HG03095 (cell line): ENCODE data around the gene MACIR.

Source experiments
- ATAC-seq: cut with Tn5 transposase; IDR thresholded peaks from one replicate; pipeline ENCODE4 v1.9.1; 2021; ENCODE audit warnings: moderate library complexity; ENCODE audit not compliant: unreplicated experiment

MACIR gene

GRCh38 chr5:103289024-103289423 is 30.5 kb downstream of the MACIR start:
- no peak for ATAC-seq

GRCh38 chr5:103290846-103291245 is 32.3 kb downstream of the MACIR start:
- no peak for ATAC-seq

- no peak for ATAC-seq
These were observed 33.0 kb downstream of the MACIR start for GRCh38 chr5:103291606-103292005.

DNA sequence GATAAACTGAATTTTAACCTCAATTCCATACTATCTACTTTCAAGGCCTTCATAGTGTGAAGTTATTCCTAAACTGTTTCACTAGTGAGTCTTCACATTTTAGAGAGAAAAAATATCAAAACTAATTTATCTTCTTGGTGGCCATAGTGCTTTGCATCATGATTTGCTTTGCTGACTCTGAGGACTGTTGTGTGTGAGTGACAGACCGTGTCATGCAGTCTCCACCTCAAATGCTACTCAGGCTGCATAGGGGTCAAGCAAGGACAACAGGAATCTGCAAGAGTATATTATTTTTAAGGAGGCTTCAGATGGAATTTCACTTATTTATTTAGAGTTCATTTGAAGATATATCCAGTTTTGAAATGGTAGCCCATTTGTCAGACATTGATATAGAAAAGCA is 34.5 kb downstream of the MACIR start:
- ATAC-seq: no peak

DNA sequence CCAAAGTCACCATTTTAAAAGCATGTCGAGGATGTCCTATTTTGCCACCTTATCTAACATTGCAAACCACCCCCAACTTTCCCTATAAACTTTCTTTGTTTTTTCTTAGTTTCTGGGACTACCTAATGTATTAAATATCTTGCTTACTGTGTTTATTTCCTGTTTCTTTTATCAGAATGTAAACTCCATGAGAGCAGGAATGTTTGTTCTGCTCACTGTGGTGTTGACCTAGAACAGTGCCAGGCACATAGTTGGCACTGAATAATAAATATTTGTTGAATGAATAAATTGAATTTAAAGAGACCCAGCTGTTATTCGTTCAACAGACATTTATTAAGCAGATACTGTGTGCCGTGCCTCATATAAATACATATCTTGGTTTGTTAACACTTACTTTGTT is 35.2 kb downstream of the MACIR start:
- ATAC-seq: no peak

DNA sequence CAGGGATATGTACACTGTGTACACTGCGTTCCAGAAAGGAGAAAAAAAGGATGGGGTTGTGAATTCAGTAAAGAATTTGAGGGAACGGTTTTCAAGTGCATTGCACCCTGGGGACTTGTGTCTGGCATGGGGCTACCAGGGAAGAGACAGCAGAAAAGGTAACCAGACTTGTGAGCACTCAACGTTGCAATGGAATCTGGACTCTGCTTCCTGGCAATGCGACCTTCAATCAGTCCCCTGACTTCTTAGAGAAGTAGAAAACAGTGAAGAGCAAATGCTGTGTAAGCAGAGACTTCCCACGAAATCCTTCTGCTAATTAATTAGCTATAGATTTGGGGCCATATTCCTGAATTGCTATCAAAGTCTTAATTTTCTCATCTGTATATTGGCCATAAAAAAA is 36.3 kb downstream of the MACIR start:
- ATAC-seq: no peak

GRCh38 chr5:103295424-103295823 is 36.9 kb downstream of the MACIR start:
- no peak for ATAC-seq

DNA sequence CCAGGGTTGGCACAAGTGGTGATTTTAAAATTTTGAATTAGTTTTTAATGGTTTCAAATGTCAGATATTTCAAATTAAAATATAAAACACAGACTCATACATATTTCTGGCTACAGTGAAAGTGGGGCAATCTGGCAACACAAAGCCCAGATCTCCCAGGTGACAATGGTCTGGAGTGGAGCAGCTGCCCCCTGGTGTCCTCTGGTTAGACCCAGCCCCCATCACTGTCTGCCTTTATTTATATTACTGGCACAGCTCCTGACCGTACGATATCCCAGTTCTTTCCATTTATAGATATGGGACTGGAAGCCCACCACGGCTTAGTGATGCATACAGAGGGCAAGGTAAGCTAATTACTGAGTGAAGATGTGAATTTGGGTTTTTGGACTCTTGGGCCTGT is 37.3 kb downstream of the MACIR start:
- ATAC-seq: no peak

DNA sequence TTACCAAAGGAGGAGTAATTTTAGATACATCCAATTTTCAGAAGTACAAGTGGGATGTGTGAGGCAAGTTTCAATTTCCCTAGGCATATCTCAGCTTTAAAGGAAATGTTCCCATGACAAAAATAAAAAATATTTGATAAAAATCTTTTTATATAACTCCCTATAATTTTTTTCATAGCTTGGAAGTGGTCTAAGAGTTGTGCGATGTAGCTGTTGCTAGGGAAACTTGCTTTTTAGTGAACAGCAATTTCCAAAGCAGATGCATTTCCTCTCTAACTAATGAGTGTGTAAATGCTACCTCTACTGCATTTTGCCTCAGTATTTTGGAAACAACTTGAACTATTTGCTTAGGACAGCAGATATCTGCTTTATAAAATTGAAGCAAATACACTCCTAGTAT is 39.6 kb downstream of the MACIR start:
- no peak for ATAC-seq

DNA sequence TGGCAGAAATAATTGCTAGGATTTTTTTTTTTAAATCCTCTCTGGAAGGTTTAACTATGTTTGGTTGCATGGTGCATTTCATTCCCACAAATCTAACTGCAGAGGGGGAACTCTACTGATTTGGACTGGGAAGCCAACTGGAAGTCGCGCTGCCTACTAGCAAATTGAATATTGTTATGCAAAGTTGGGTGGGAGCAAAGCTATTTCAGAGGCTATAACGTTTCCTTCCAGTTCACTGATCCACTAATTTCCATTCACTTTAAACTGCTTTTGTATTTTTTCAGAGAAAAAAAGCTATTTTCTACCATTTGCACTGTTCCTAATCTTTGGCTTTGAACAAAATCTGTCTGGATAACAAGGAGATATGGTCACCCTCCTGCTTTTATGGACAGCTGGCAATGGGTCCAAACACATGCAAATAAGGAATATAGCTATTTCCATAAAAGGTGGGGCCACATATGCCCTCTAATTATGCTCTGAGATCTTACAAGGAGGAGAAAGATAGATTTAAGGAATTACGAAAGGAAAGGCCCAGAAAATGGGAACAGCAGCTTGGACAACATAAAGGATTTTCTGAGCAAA is 40.1 kb downstream of the MACIR start:
- ATAC-seq: no peak

DNA sequence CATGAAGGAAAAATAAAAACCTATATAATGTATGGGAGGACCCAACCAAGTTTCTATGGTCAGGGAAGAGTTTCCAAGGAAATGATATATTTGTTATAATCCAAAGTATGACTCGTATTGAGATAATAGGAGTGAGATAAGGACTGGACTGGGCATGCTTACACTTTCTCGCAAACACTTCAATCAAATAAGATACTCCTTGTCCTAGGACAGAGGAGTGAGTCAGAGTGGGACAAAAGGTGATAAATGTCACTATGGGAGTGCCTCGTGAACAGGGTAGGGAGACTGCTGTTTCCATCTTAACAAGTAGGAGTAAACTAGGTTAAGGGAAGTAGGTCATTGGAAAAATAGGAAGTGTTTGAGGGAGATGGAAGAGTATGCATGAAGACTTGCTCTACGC is 47.2 kb downstream of the MACIR start:
- ATAC-seq: no peak

DNA sequence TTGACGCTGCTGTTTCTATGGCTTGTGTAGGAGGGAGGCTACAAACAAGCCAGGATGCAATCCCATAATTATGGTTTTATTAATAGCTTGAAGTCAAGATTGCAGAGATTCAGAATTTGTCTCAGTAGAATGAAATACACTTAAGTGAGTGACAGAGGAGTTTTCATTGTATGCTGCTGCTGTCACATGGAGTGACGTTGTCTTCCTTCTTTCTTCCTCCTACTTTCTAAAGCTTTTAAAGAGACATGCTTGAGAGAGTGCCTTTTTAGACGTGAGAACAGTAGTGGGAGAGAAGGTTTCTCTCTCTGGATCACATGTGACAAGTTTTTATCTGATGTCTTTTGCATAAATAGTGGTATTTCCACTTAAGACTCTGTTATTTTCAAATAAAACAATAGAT is 48.9 kb downstream of the MACIR start:
- no peak for ATAC-seq

DNA sequence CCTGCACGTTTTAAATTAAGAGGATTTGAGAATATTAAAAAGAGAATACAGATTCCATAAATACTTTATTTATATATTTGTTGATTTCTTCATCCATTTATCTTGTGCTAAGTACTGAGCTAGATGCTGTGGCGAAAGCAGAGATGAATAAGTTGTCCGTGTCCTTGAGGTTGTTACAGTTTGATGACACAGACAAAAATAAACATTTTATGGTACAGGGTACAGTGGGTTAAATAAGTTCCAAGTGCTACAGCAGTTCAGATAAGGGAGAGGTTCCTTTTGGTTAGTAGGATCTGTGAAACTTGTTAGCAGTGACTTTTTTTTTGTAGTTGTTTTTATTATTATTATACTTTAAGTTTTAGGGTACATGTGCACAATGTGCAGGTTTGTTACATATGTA is 50.2 kb downstream of the MACIR start:
- ATAC-seq: no peak

DNA sequence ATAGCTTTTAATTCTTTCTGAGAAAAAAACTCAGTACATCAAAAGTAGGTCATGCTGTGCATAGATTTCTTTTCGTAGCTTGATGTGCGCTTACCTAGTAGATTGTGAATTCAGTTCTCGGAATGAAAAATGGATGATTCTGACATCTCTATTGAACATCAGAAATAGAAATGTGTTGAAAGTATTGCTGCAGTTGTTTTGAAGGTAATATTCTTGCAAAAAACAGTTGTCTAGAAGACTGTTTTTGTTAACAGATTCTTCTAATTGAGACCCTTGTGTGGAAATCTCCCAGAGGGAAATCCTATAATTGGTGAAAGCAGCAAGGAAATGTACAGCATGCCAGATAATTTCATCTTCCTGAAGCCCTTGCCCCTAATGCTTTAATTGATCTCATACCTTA is 54.5 kb downstream of the MACIR start:
- no peak for ATAC-seq

GRCh38 chr5:103315455-103315854 is 56.9 kb downstream of the MACIR start:
- ATAC-seq: no peak

GRCh38 chr5:103327451-103327850 is 68.9 kb downstream of the MACIR start:
- no peak for ATAC-seq

GRCh38 chr5:103327893-103328292 is 69.3 kb downstream of the MACIR start:
- no peak for ATAC-seq
